HL-60 (cell line): ENCODE results near the gene DOCK1.

Source experiments
- DNase-seq, 2 experiments: peaks; one replicate each; pipeline ENCODE4 v3.0.0-alpha.2; 2010 to 2020; ENCODE audit warnings: low read depth in 1 of 2, low spot score in 1 of 2
- H3K27ac ChIP-seq: fragments of 250-450 bp; sonication (Bioruptor Pico); replicated peaks from 2 replicates; pipeline ENCODE4 v1.5.1; 2020; ENCODE audit warnings: mild to moderate bottlenecking, moderate library complexity
- H3K27me3 ChIP-seq: fragments of 250-450 bp; sonication (Bioruptor Pico); 2 replicates; pipeline ENCODE4 v1.5.1; 2021; ENCODE audit warnings: mild to moderate bottlenecking, moderate library complexity; ENCODE audit not compliant: insufficient read depth, poor library complexity, severe bottlenecking
- H3K4me3 ChIP-seq: replicated peaks from 2 replicates; pipeline ENCODE4 v1.5.1; 2011; ENCODE audit warnings: mild to moderate bottlenecking, control low read depth, low read length; ENCODE audit not compliant: insufficient read depth
- CTCF ChIP-seq: IDR thresholded peaks from one replicate; pipeline ENCODE4 v1.5.1; 2011; ENCODE audit warnings: low read length, control low read depth, inconsistent platforms; ENCODE audit not compliant: insufficient read depth
- GABPA ChIP-seq: IDR thresholded peaks from 2 replicates; pipeline ENCODE4 v1.6.1; 2012; ENCODE audit warnings: low read depth
- POLR2AphosphoS5 ChIP-seq: IDR thresholded peaks from 2 replicates; pipeline ENCODE4 v1.6.1; 2012; ENCODE audit warnings: low read depth
- REST ChIP-seq: IDR thresholded peaks from 2 replicates; pipeline ENCODE4 v1.6.1; 2012; ENCODE audit warnings: low read depth; ENCODE audit not compliant: insufficient replicate concordance
- SPI1 ChIP-seq: IDR thresholded peaks from 2 replicates; pipeline ENCODE4 v1.6.1; 2012; ENCODE audit warnings: low read depth, mild to moderate bottlenecking, borderline replicate concordance

Gene DOCK1

GRCh38 chr10:127413326-127413725, 508.1 kb downstream of the DOCK1 start:
- DNase-seq, result no peak
- Histone ChIP-seq H3K27ac (no peak overlapping the region), H3K4me3 (no peak overlapping the region), H3K27me3 (no peaks in the 10 kb centered on the region)
- TF ChIP-seq GABPA (no peak), SPI1 (no peak), POLR2AphosphoS5 (no peak), CTCF (no peak), REST (no peak)

- no peak for DNase-seq
- TF ChIP-seq POLR2AphosphoS5, result no peak
- no peak for TF ChIP-seq SPI1
- no peak for TF ChIP-seq GABPA
- TF ChIP-seq CTCF, result no peak
- TF ChIP-seq REST, result no peak
- no peak overlapping the region for H3K27ac ChIP-seq
- H3K4me3 ChIP-seq, result no peak overlapping the region
- H3K27me3 ChIP-seq, result no peaks in the 10 kb centered on the region
These were observed 508.8 kb downstream of the DOCK1 start for GRCh38 chr10:127414024-127414423.

- Histone ChIP-seq H3K27ac (no peak overlapping the region), H3K4me3 (no peak overlapping the region), H3K27me3 (no peaks in the 10 kb centered on the region)
- TF ChIP-seq REST, result no peak
- no peak for TF ChIP-seq SPI1
- no peak for TF ChIP-seq POLR2AphosphoS5
- no peak for TF ChIP-seq GABPA
- TF ChIP-seq CTCF, result no peak
- no peak for DNase-seq
These were observed 509.9 kb downstream of the DOCK1 start for GRCh38 chr10:127415116-127415515.
